ENCODE data around the gene PI4K2B. TPM values are rescaled to one million over a fixed set of nuclear protein-coding genes. Genes with fewer than 3 reads are reported as not detected.

PI4K2B gene
- total and polyA plus RNA-seq, 2 of the 13 experiments (the other 11 are each of a cell fraction or from before 2014, with no cell fraction given), result 6.9 to 25.8 TPM

DNA sequence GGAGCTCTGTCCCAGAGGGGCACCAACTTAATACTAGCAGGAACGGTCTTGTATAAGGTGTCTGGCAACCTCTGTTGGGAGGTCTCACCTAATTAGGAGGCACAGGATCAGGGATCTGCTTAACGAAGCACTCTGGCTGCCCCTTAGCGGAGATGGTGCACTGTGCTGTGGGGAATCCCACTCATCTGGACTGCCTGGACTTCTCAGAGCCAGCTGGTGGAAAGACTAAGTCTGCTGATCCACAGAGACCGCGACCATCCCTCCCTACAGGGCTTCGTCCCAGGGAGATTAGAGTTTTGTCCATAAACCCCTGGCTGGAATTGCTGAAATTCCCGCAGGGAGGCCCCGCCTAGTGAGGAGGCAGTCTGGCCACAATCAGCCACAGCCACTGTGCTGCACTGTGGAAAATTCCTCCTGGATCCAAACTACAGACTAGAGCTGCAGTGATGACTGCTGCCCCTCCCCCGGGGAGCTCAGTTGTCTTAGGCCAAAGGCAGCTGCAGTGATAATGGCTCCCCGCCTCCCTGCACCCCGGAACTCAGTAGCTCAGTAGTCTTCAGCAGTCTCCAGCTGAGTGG, 56.7 kb downstream of the PI4K2B start (continued):
- TF ChIP-seq ZSCAN5A (CRISPR knock-in tag; IDR thresholded peaks at IDR 0.05; ENCODE audit: borderline replicate concordance) (no peak), ZC3H4 (CRISPR knock-in tag; IDR thresholded peaks at IDR 0.05; ENCODE audit: borderline replicate concordance) (no peak), MYPOP (CRISPR knock-in tag; IDR thresholded peaks at IDR 0.05) (no peak), NR2F6 (IDR thresholded peaks at IDR 0.05) (no peak), NR2F6 (CRISPR knock-in tag; IDR thresholded peaks at IDR 0.05) (no peak), NPAS2 (CRISPR knock-in tag; IDR thresholded peaks at IDR 0.05; ENCODE audit: borderline replicate concordance) (no peak), ZNF672 (CRISPR knock-in tag; IDR thresholded peaks at IDR 0.05) (no peak), FOSL1 (CRISPR knock-in tag; IDR thresholded peaks at IDR 0.05; ENCODE audit: borderline replicate concordance) (no peak), ZSCAN25 (CRISPR knock-in tag; IDR thresholded peaks at IDR 0.05) (no peak), FOXC1 (CRISPR knock-in tag; IDR thresholded peaks at IDR 0.05; ENCODE audit: borderline replicate concordance) (peak; percentile 75; the same call in 1 of the 2 replicates), ZBTB2 (CRISPR knock-in tag; IDR thresholded peaks at IDR 0.05; ENCODE audit: low read depth) (no peak), SP2 (CRISPR knock-in tag; IDR thresholded peaks at IDR 0.05) (no peak), ZFX (CRISPR knock-in tag; IDR thresholded peaks at IDR 0.05; ENCODE audit: low read depth) (0 out of 2 replicates have a peak, but pooled peaks have one; percentile 26), ZNF292 (CRISPR knock-in tag; IDR thresholded peaks at IDR 0.05; ENCODE audit: borderline replicate concordance, low read depth) (peak; percentile 43; the same call in 1 of the 2 replicates), MYC (CRISPR knock-in tag; IDR thresholded peaks at IDR 0.05; ENCODE audit: borderline replicate concordance) (no peak), NCOA2 (CRISPR knock-in tag; IDR thresholded peaks at IDR 0.05) (no peak), ZNF160 (CRISPR knock-in tag; IDR thresholded peaks at IDR 0.05) (no peak), ZFP91 (CRISPR knock-in tag; IDR thresholded peaks at IDR 0.05; ENCODE audit: borderline replicate concordance) (peak; percentile 38; the same call in 1 of the 2 replicates)
- TF ChIP-seq, protein P1, sequence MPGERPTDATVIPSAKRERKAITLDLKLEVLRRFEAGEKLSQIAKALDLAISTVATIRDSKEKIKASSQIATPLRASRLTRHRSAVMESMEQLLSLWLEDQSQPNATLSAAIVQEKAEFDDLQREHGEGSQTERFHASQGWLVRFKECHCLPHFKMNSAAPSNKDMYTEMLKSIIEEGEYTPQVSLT (CRISPR knock-in tag; IDR thresholded peaks at IDR 0.05; ENCODE audit: borderline replicate concordance, low read depth), result no peak
- TF ChIP-seq, protein P2, sequence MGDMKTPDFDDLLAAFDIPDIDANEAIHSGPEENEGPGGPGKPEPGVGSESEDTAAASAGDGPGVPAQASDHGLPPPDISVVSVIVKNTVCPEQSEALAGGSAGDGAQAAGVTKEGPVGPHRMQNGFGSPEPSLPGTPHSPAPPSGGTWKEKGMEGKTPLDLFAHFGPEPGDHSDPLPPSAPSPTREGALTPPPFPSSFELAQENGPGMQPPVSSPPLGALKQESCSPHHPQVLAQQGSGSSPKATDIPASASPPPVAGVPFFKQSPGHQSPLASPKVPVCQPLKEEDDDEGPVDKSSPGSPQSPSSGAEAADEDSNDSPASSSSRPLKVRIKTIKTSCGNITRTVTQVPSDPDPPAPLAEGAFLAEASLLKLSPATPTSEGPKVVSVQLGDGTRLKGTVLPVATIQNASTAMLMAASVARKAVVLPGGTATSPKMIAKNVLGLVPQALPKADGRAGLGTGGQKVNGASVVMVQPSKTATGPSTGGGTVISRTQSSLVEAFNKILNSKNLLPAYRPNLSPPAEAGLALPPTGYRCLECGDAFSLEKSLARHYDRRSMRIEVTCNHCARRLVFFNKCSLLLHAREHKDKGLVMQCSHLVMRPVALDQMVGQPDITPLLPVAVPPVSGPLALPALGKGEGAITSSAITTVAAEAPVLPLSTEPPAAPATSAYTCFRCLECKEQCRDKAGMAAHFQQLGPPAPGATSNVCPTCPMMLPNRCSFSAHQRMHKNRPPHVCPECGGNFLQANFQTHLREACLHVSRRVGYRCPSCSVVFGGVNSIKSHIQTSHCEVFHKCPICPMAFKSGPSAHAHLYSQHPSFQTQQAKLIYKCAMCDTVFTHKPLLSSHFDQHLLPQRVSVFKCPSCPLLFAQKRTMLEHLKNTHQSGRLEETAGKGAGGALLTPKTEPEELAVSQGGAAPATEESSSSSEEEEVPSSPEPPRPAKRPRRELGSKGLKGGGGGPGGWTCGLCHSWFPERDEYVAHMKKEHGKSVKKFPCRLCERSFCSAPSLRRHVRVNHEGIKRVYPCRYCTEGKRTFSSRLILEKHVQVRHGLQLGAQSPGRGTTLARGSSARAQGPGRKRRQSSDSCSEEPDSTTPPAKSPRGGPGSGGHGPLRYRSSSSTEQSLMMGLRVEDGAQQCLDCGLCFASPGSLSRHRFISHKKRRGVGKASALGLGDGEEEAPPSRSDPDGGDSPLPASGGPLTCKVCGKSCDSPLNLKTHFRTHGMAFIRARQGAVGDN (CRISPR knock-in tag; IDR thresholded peaks at IDR 0.05), result peak; percentile 37; the same call in 1 of the 2 replicates

All from HepG2 (cell line).